Gastroesophageal sphincter (tissue), 4 donors: ENCODE data around the gene SLC17A8. TPM values are rescaled to one million over a fixed set of nuclear protein-coding genes. Genes with fewer than 3 reads are reported as not detected.

Experiments used
- ATAC-seq: fragments of 150-250 bp; one replicate; pipeline ENCODE4 v1.9.1; 2016; ENCODE audit warnings: mild to moderate bottlenecking, moderate library complexity
- H3K27ac ChIP-seq, 4 donors: fragments of 200-600 bp; sonication (generic) in 3 of 4; 1 replicate in 3 of 4; 2 replicates in 1 of 4; pipeline ENCODE4 v1.5.1; 2016 to 2019
- H3K27me3 ChIP-seq: fragments of 200-600 bp; sonication (generic); one replicate; pipeline ENCODE4 v1.5.1; 2019
- H3K36me3 ChIP-seq, 2 donors: fragments of 200-600 bp; sonication (generic); one replicate each; pipeline ENCODE4 v1.5.1; 2019; ENCODE audit warnings: control low read depth in 1 of 2
- H3K4me1 ChIP-seq, 3 donors: fragments of 200-600 bp; sonication (generic); 1 replicate in 2 of 3; 2 replicates in 1 of 3; pipeline ENCODE4 v1.5.1; 2016 to 2019; ENCODE audit warnings: control low read depth in 2 of 3
- H3K4me3 ChIP-seq, 2 donors: fragments of 200-600 bp; sonication (generic); one replicate each; pipeline ENCODE4 v1.5.1; 2019; ENCODE audit warnings: mild to moderate bottlenecking in 1 of 2, moderate library complexity in 1 of 2
- H3K9me3 ChIP-seq, 3 donors: fragments of 200-600 bp; sonication (generic); one replicate each; pipeline ENCODE4 v1.5.1; 2017 to 2019; ENCODE audit warnings: control low read depth in 2 of 3
- EP300 ChIP-seq: sonication (generic); formaldehyde crosslinking; IDR thresholded peaks from one replicate; pipeline ENCODE4 v1.6.1; 2017; ENCODE audit warnings: antibody characterized with exemption, mild to moderate bottlenecking
- POLR2A ChIP-seq, 2 donors: fragments of 450-650 bp; IDR thresholded peaks; one replicate each; pipeline ENCODE4 v1.6.1; 2017; ENCODE audit warnings: antibody characterized with exemption in 2 of 2, mild to moderate bottlenecking in 2 of 2, moderate library complexity in 1 of 2
- POLR2AphosphoS5 ChIP-seq: sonication (generic); formaldehyde crosslinking; IDR thresholded peaks from one replicate; pipeline ENCODE4 v1.6.1; 2017; ENCODE audit warnings: antibody characterized with exemption
- WGBS, 2 donors: methylation state at CpG; one replicate each; pipeline ENCODE4 v1.1.5; 2018; ENCODE audit warnings: low coverage in 1 of 2; 5-methylcytosine and 5-hydroxymethylcytosine counted together
- total RNA-seq, 4 donors: library from RNA; depleted of rRNA; stranded (reverse); fragments of >200 nt; gene quantifications; one replicate each; pipeline ENCODE4 v1.1.0, GENCODE V29; 2016
- TF ChIP-seq, protein P1 (sequence below), 4 experiments: fragments of 200-600 bp in 2 of 4; fragments of 450-650 bp in 2 of 4; sonication (generic) in 1 of 4; IDR thresholded peaks; one replicate each; pipeline ENCODE4 v1.5.1; 2017 to 2019; ENCODE audit warnings: antibody characterized with exemption in 4 of 4, mild to moderate bottlenecking in 2 of 4, moderate library complexity in 2 of 4

SLC17A8 gene
- total RNA-seq, 4 donors from 2014 or later = not detected

GRCh38 chr12:100442403-100442802 is 85.5 kb downstream of the SLC17A8 start:
- Histone ChIP-seq H3K27ac (no peak overlapping the region), H3K4me3 (no peak overlapping the region), H3K36me3 (no peaks in the 10 kb centered on the region), H3K9me3 (no peaks in the 10 kb centered on the region), H3K4me1 (peaks cover 0 to 3% (median 0%) of the 10 kb centered on the region in 3 donors), H3K27me3 (no peaks in the 10 kb centered on the region)
- TF ChIP-seq POLR2A (IDR thresholded peaks at IDR 0.05) (no peak), EP300 (no peak), POLR2AphosphoS5 (no peak)
- TF ChIP-seq, protein P1, sequence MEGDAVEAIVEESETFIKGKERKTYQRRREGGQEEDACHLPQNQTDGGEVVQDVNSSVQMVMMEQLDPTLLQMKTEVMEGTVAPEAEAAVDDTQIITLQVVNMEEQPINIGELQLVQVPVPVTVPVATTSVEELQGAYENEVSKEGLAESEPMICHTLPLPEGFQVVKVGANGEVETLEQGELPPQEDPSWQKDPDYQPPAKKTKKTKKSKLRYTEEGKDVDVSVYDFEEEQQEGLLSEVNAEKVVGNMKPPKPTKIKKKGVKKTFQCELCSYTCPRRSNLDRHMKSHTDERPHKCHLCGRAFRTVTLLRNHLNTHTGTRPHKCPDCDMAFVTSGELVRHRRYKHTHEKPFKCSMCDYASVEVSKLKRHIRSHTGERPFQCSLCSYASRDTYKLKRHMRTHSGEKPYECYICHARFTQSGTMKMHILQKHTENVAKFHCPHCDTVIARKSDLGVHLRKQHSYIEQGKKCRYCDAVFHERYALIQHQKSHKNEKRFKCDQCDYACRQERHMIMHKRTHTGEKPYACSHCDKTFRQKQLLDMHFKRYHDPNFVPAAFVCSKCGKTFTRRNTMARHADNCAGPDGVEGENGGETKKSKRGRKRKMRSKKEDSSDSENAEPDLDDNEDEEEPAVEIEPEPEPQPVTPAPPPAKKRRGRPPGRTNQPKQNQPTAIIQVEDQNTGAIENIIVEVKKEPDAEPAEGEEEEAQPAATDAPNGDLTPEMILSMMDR (IDR thresholded peaks at IDR 0.05) = no peak
- 88 to 90% methylated on average over 1 of the region's 1 CpG for WGBS, 2 donors
- no peak for ATAC-seq

DNA sequence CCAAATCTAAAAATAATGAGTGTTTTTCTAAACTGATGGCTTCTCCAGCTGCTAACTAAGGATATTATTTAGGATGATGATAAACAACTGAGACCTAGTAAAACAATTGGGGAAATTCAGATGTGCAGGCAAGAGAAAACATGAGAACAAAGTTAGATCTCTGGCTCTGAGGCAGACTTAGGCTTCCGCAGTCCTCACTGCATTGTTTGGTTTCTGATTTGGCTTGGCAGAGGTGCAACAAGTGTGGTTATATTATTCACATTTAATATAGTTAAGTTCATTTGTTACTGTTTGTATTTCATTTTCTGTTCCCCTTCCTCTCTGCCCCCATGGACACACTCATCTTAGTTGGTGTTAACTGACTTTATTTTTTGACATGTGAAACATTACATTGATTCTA is 86.6 kb downstream of the SLC17A8 start:
- H3K4me1 ChIP-seq = peaks cover 0 to 5% (median 0%) of the 10 kb centered on the region in 3 donors
- no peaks in the 10 kb centered on the region for H3K9me3 ChIP-seq
- WGBS, 2 donors = 38 to 58% methylated on average over 1 of the region's 1 CpG
- ATAC-seq = no peak
- TF ChIP-seq EP300 (no peak), POLR2AphosphoS5 (no peak), POLR2A (IDR thresholded peaks at IDR 0.05) (no peak)
- TF ChIP-seq, protein P1 (IDR thresholded peaks at IDR 0.05) = no peak
- H3K27me3 ChIP-seq = no peaks in the 10 kb centered on the region
- H3K27ac ChIP-seq = no peak overlapping the region
- no peak overlapping the region for H3K4me3 ChIP-seq
- no peaks in the 10 kb centered on the region for H3K36me3 ChIP-seq

DNA sequence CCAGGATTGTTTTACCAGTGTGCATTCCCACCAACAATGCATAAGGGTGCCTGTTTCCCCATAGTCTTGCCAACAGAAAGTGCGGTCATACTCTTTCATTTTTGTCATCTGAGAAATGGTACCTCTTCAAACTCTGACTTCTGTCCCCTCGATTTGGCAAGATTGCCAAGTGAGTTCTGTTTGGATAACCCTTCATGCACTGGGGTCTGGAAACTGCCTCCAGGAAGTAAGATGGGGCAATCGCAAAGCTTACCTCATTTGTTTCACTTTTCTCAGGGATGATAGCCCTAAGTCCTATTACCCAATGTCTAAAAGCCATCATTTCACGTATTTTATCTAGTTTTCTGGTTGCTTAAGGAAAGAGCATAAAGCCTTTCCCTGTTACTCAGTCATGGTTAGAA is 88.2 kb downstream of the SLC17A8 start:
- ATAC-seq = no peak
- H3K36me3 ChIP-seq = no peaks in the 10 kb centered on the region
- no peak for TF ChIP-seq POLR2AphosphoS5
- TF ChIP-seq, protein P1 (IDR thresholded peaks at IDR 0.05) = no peak
- TF ChIP-seq POLR2A (IDR thresholded peaks at IDR 0.05) = no peak
- TF ChIP-seq EP300 = no peak
- H3K4me1 ChIP-seq = peaks cover 0 to 5% (median 0%) of the 10 kb centered on the region in 3 donors
- H3K4me3 ChIP-seq = no peak overlapping the region
- WGBS, 2 donors = 81 to 95% methylated on average over 3 to 4 of the region's 4 CpGs
- H3K27me3 ChIP-seq = no peaks in the 10 kb centered on the region
- no peaks in the 10 kb centered on the region for H3K9me3 ChIP-seq
- H3K27ac ChIP-seq = no peak overlapping the region

GRCh38 chr12:100447381-100447780 is 90.5 kb downstream of the SLC17A8 start:
- ATAC-seq = no peak
- 17 to 29% methylated on average over 3 of the region's 3 CpGs for whole genome bisulfite sequencing, 2 donors
- H3K9me3 ChIP-seq = no peaks in the 10 kb centered on the region
- H3K27me3 ChIP-seq = no peaks in the 10 kb centered on the region
- H3K36me3 ChIP-seq = no peaks in the 10 kb centered on the region
- H3K4me1 ChIP-seq = peaks cover 0 to 5% (median 0%) of the 10 kb centered on the region in 3 donors
- H3K4me3 ChIP-seq = no peak overlapping the region
- TF ChIP-seq EP300 = no peak
- TF ChIP-seq POLR2A (IDR thresholded peaks at IDR 0.05) = no peak
- TF ChIP-seq, protein P1 (IDR thresholded peaks at IDR 0.05) = no peak
- TF ChIP-seq POLR2AphosphoS5 = no peak
- no peak overlapping the region for H3K27ac ChIP-seq

- ATAC-seq = no peak
- H3K9me3 ChIP-seq = no peaks in the 10 kb centered on the region
- WGBS, 2 donors = 8 to 43% methylated on average over 1 of the region's 1 CpG
- no peaks in the 10 kb centered on the region for H3K36me3 ChIP-seq
- TF ChIP-seq POLR2A (IDR thresholded peaks at IDR 0.05) (no peak), POLR2AphosphoS5 (no peak), EP300 (no peak)
- TF ChIP-seq, protein P1 (IDR thresholded peaks at IDR 0.05) = no peak
- H3K4me1 ChIP-seq = peaks cover 0 to 10% (median 0%) of the 10 kb centered on the region in 3 donors
- H3K27me3 ChIP-seq = no peaks in the 10 kb centered on the region
- no peak overlapping the region for H3K27ac ChIP-seq
- H3K4me3 ChIP-seq = no peak overlapping the region
These were observed 91.8 kb downstream of the SLC17A8 start for GRCh38 chr12:100448656-100449055.
